ENCODE measurements around the gene DOCK7. TPM values are rescaled to one million over a fixed set of nuclear protein-coding genes. Genes with fewer than 3 reads are reported as not detected.

Gene DOCK7
- total and polyA plus RNA-seq, 2 of the 8 experiments (the other 6 are each of a cell fraction or from before 2014, with no cell fraction given), result 10.2 to 33.7 TPM

GRCh38 chr1:62500210-62500609 is 188.0 kb downstream of the DOCK7 start:
- H3K4me2 ChIP-seq (ENCODE audit: insufficient read depth in 1 of 2, low read depth in 2 of 2, low read length in 2 of 2), result no peak overlapping the region
- no peak overlapping the region for H2BK5ac ChIP-seq (ENCODE audit: low read depth, low read length)
- no peak overlapping the region for H3K9ac ChIP-seq (replicated peaks in 1 of 4; ENCODE audit: extremely low read depth in 1 of 4, low read depth in 3 of 4, low read length in 3 of 4)
- TF ChIP-seq E2F6 (IDR thresholded peaks at IDR 0.05) (no peak), KDM1A (IDR thresholded peaks at IDR 0.05; ENCODE audit: borderline replicate concordance, low read length) (no peak), NANOG (IDR thresholded peaks at IDR 0.05; ENCODE audit: insufficient read depth, low read depth, low read length, poor library complexity, severe bottlenecking) (no peak), POLR2AphosphoS5 (IDR thresholded peaks at IDR 0.05; ENCODE audit: low read depth, low read length) (no peak), TEAD4 (IDR thresholded peaks at IDR 0.05; ENCODE audit: low read depth, low read length) (no peak), CBX8 (IDR thresholded peaks at IDR 0.05; ENCODE audit: borderline replicate concordance, low read depth, low read length) (no peak)
- TF ChIP-seq, protein P1, sequence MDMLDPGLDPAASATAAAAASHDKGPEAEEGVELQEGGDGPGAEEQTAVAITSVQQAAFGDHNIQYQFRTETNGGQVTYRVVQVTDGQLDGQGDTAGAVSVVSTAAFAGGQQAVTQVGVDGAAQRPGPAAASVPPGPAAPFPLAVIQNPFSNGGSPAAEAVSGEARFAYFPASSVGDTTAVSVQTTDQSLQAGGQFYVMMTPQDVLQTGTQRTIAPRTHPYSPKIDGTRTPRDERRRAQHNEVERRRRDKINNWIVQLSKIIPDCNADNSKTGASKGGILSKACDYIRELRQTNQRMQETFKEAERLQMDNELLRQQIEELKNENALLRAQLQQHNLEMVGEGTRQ (IDR thresholded peaks at IDR 0.05; ENCODE audit: low read length), result no peak
- no peak overlapping the region for H2BK15ac ChIP-seq (ENCODE audit: low read length)
- no peak overlapping the region for H3K18ac ChIP-seq (ENCODE audit: extremely low read depth, low read length)
- H4K91ac ChIP-seq (replicated peaks; ENCODE audit: insufficient read length, low read length), result no peak overlapping the region
- H3K9me3 ChIP-seq (ENCODE audit: insufficient read depth in 2 of 2, low read depth in 1 of 2, low read length in 1 of 2), result no peaks in the 10 kb centered on the region
- no peak overlapping the region for H3K4me3 ChIP-seq (ENCODE audit: extremely low read depth in 1 of 4, insufficient read depth in 2 of 4, low read depth in 3 of 4, low read length in 4 of 4)
- no peaks in the 10 kb centered on the region; a peak in 1 of 8 replicates for H3K36me3 ChIP-seq (ENCODE audit: control insufficient read depth in 2 of 4, insufficient read depth in 4 of 4, low read length in 3 of 4)
- H3K79me2 ChIP-seq (ENCODE audit: control insufficient read depth in 1 of 2, insufficient read depth in 2 of 2, low read length in 2 of 2), result no peaks in the 10 kb centered on the region
- ChIA-PET POLR2A (ENCODE audit: partially characterized antibody) (no interaction called here), CTCF (ENCODE audit: partially characterized antibody) (interaction anchor here (0.6 to 1.5 kb wide), 2 partner anchors 20 to 570 kb away, joined by 3 to 4 read pairs; no protein-coding TSS in a partner anchor)
- H2BK20ac ChIP-seq (ENCODE audit: low read length), result no peak overlapping the region
- no peaks in the 10 kb centered on the region for H3K79me1 ChIP-seq (ENCODE audit: low read depth, low read length)
- no peak overlapping the region for H2AK5ac ChIP-seq (ENCODE audit: low read depth, low read length)
- no peak overlapping the region for H4K5ac ChIP-seq (ENCODE audit: insufficient read length, low read depth, low read length)
- no peak overlapping the region for H3K27ac ChIP-seq (ENCODE audit: low read depth, low read length)
- H3K27me3 ChIP-seq (replicated peaks in 1 of 4; ENCODE audit: control insufficient read depth in 3 of 4, extremely low read depth in 1 of 4, insufficient read depth in 3 of 4, low read length in 3 of 4), result no peaks in the 10 kb centered on the region
- H3K23me2 ChIP-seq (ENCODE audit: low read depth, low read length), result no peaks in the 10 kb centered on the region
- no peak for FAIRE-seq
- no peak overlapping the region for H3K23ac ChIP-seq (ENCODE audit: insufficient read length)
- no peak overlapping the region for H2BK120ac ChIP-seq (replicated peaks; ENCODE audit: low read depth, low read length)
- no peak overlapping the region for H4K8ac ChIP-seq (ENCODE audit: extremely low read depth, insufficient read depth, low read length)
- no peak overlapping the region for H3K14ac ChIP-seq (ENCODE audit: insufficient read length)
- H2AFZ ChIP-seq (ENCODE audit: low read length), result no peak overlapping the region
- DNase-seq (ENCODE audit: low read depth in 1 of 2, low spot score in 2 of 2), result no peak
- no peak overlapping the region for H3K56ac ChIP-seq (replicated peaks; ENCODE audit: insufficient read length, low read depth, low read length)
- H2BK12ac ChIP-seq (ENCODE audit: low read depth, low read length), result no peak overlapping the region
- H3K4me1 ChIP-seq (replicated peaks in 1 of 4; ENCODE audit: control insufficient read depth in 3 of 4, insufficient read depth in 4 of 4, low read length in 3 of 4), result no peaks in the 10 kb centered on the region
- H4K20me1 ChIP-seq (replicated peaks in 1 of 2; ENCODE audit: control insufficient read depth in 1 of 2, insufficient read depth in 2 of 2, low read length in 2 of 2), result no peaks in the 10 kb centered on the region
- no peak overlapping the region for H3K4ac ChIP-seq (replicated peaks; ENCODE audit: insufficient read length, low read depth, low read length)

Data from H1 (cell line).